ENCODE data around the gene TRAPPC8. TPM values are rescaled to one million over a fixed set of nuclear protein-coding genes. Genes with fewer than 3 reads are reported as not detected.
"Not testable (repeated sequence)": the region's sequence is repeated elsewhere in the genome, so short reads cannot be mapped to it uniquely, and the experiment has no call there.

Gene TRAPPC8
- total and polyA plus RNA-seq, 4 donors, result 12.4 to 73.5 (median 35.8) TPM

- 93% methylated on average over 3 of the region's 3 CpGs for WGBS, 2 donors
- Histone ChIP-seq H3K4me3 (no peak overlapping the region), H3K9ac (ENCODE audit: insufficient read depth in 1 of 2, low read length in 2 of 2) (no peak overlapping the region), H3K27ac (ENCODE audit: low read depth in 1 of 2, low read length in 1 of 2) (no peak overlapping the region), H3K9me3 (ENCODE audit: control insufficient read depth in 4 of 4, insufficient read depth in 3 of 4, low read length in 3 of 4) (no peaks in the 10 kb centered on the region), H3K27me3 (ENCODE audit: control insufficient read depth in 3 of 3, insufficient read depth in 3 of 3, low read length in 2 of 3) (no peaks in the 10 kb centered on the region), H3K36me3 (ENCODE audit: control insufficient read depth in 4 of 4, insufficient read depth in 4 of 4, low read length in 4 of 4) (peaks cover 3 to 10% (median 6%) of the 10 kb centered on the region in 4 donors), H3K4me1 (ENCODE audit: control insufficient read depth in 5 of 5, insufficient read depth in 5 of 5, low read length in 5 of 5) (no peaks in the 10 kb centered on the region)
- DNase-seq (no peak), ATAC-seq (ENCODE audit: insufficient read depth, low FRiP score) (no peak)
- no peak for TF ChIP-seq CTCF (IDR thresholded peaks at IDR 0.05; ENCODE audit: control extremely low read depth, extremely low read depth)
These were observed 22.7 kb downstream of the TRAPPC8 start for GRCh38 chr18:31920277-31920676.

GRCh38 chr18:31919366-31919765 lies 23.6 kb downstream of the TRAPPC8 start:
- ATAC-seq (ENCODE audit: insufficient read depth, low FRiP score); DNase-seq; H3K4me1 ChIP-seq (ENCODE audit: control insufficient read depth in 5 of 5, insufficient read depth in 5 of 5, low read length in 5 of 5); H3K27ac ChIP-seq (ENCODE audit: low read depth in 1 of 2, low read length in 1 of 2); H3K9me3 ChIP-seq (ENCODE audit: control insufficient read depth in 4 of 4, insufficient read depth in 3 of 4, low read length in 3 of 4); H3K9ac ChIP-seq (ENCODE audit: insufficient read depth in 1 of 2, low read length in 2 of 2); H3K36me3 ChIP-seq (ENCODE audit: control insufficient read depth in 4 of 4, insufficient read depth in 4 of 4, low read length in 4 of 4); H3K4me3 ChIP-seq; H3K27me3 ChIP-seq (ENCODE audit: control insufficient read depth in 3 of 3, insufficient read depth in 3 of 3, low read length in 2 of 3): not testable (repeated sequence)
- WGBS, 2 donors, result 96% methylated on average over 5 of the region's 5 CpGs

- 95 to 98% methylated on average over 1 of the region's 1 CpG for WGBS, 2 donors
These were observed 24.2 kb downstream of the TRAPPC8 start for GRCh38 chr18:31918733-31919132.

GRCh38 chr18:31901063-31901462 lies 41.9 kb downstream of the TRAPPC8 start:
- Histone ChIP-seq H3K9me3 (ENCODE audit: control insufficient read depth in 4 of 4, insufficient read depth in 3 of 4, low read length in 3 of 4) (no peaks in the 10 kb centered on the region), H3K4me3 (no peak overlapping the region), H3K4me1 (ENCODE audit: control insufficient read depth in 5 of 5, insufficient read depth in 5 of 5, low read length in 5 of 5) (no peaks in the 10 kb centered on the region), H3K9ac (ENCODE audit: insufficient read depth in 1 of 2, low read length in 2 of 2) (no peak overlapping the region), H3K27me3 (ENCODE audit: control insufficient read depth in 3 of 3, insufficient read depth in 3 of 3, low read length in 2 of 3) (no peaks in the 10 kb centered on the region), H3K27ac (ENCODE audit: low read depth in 1 of 2, low read length in 1 of 2) (no peak overlapping the region), H3K36me3 (ENCODE audit: control insufficient read depth in 4 of 4, insufficient read depth in 4 of 4, low read length in 4 of 4) (peaks cover 12 to 44% (median 19%) of the 10 kb centered on the region in 4 donors)
- ATAC-seq (ENCODE audit: insufficient read depth, low FRiP score) (no peak), DNase-seq (no peak)
- no peak for TF ChIP-seq CTCF (IDR thresholded peaks at IDR 0.05; ENCODE audit: control extremely low read depth, extremely low read depth)

More at GRCh38 chr18:31918733-31919132, 24.2 kb downstream of the TRAPPC8 start:
- no peak for ATAC-seq (ENCODE audit: insufficient read depth, low FRiP score)
- no peak for DNase-seq
- H3K4me1 ChIP-seq (ENCODE audit: control insufficient read depth in 5 of 5, insufficient read depth in 5 of 5, low read length in 5 of 5), result no peaks in the 10 kb centered on the region
- H3K9me3 ChIP-seq (ENCODE audit: control insufficient read depth in 4 of 4, insufficient read depth in 3 of 4, low read length in 3 of 4), result no peaks in the 10 kb centered on the region
- H3K4me3 ChIP-seq, result no peak overlapping the region
- no peak overlapping the region for H3K9ac ChIP-seq (ENCODE audit: insufficient read depth in 1 of 2, low read length in 2 of 2)
- no peak overlapping the region for H3K27ac ChIP-seq (ENCODE audit: low read depth in 1 of 2, low read length in 1 of 2)
- H3K36me3 ChIP-seq (ENCODE audit: control insufficient read depth in 4 of 4, insufficient read depth in 4 of 4, low read length in 4 of 4), result peaks cover 3 to 10% (median 5%) of the 10 kb centered on the region in 4 donors
- TF ChIP-seq CTCF (IDR thresholded peaks at IDR 0.05; ENCODE audit: control extremely low read depth, extremely low read depth), result no peak
- H3K27me3 ChIP-seq (ENCODE audit: control insufficient read depth in 3 of 3, insufficient read depth in 3 of 3, low read length in 2 of 3), result no peaks in the 10 kb centered on the region

GRCh38 chr18:31899771-31900170 lies 43.2 kb downstream of the TRAPPC8 start:
- H3K27ac ChIP-seq (ENCODE audit: low read depth in 1 of 2, low read length in 1 of 2); DNase-seq; H3K9me3 ChIP-seq (ENCODE audit: control insufficient read depth in 4 of 4, insufficient read depth in 3 of 4, low read length in 3 of 4); H3K27me3 ChIP-seq (ENCODE audit: control insufficient read depth in 3 of 3, insufficient read depth in 3 of 3, low read length in 2 of 3); H3K4me1 ChIP-seq (ENCODE audit: control insufficient read depth in 5 of 5, insufficient read depth in 5 of 5, low read length in 5 of 5); H3K9ac ChIP-seq (ENCODE audit: insufficient read depth in 1 of 2, low read length in 2 of 2); ATAC-seq (ENCODE audit: insufficient read depth, low FRiP score); H3K4me3 ChIP-seq: not testable (repeated sequence)
- H3K36me3 ChIP-seq (ENCODE audit: control insufficient read depth in 4 of 4, insufficient read depth in 4 of 4, low read length in 4 of 4), result peaks cover 9 to 42% (median 22%) of the 10 kb centered on the region in 4 donors
- 92 to 98% methylated on average over 7 of the region's 7 CpGs for WGBS, 2 donors
